GM18508 (cell line): Measurements from ENCODE around the gene EID3.

ENCODE experiments used
- ATAC-seq: cut with Tn5 transposase; IDR thresholded peaks from one replicate; pipeline ENCODE4 v1.9.1; 2021; ENCODE audit warnings: moderate number of reproducible peaks; ENCODE audit not compliant: insufficient read depth, unreplicated experiment

The EID3 gene

GRCh38 chr12:104333692-104334255, 30.2 kb downstream of the EID3 start:
- ATAC-seq = no peak

- ATAC-seq = no peak
Observed at GRCh38 chr12:104334581-104334980, 31.0 kb downstream of the EID3 start.

- ATAC-seq = no peak
Observed at GRCh38 chr12:104336115-104336514, 32.6 kb downstream of the EID3 start.

GRCh38 chr12:104337030-104337558, 33.6 kb downstream of the EID3 start:
- ATAC-seq = no peak

- no peak for ATAC-seq
Observed at GRCh38 chr12:104339663-104340062, 36.1 kb downstream of the EID3 start.

GRCh38 chr12:104340177-104340576, 36.6 kb downstream of the EID3 start:
- no peak for ATAC-seq

GRCh38 chr12:104340925-104341611, 37.5 kb downstream of the EID3 start:
- ATAC-seq = no peak

GRCh38 chr12:104342147-104342546, 38.6 kb downstream of the EID3 start:
- ATAC-seq = no peak

- ATAC-seq = no peak
Observed at GRCh38 chr12:104342635-104343249, 39.2 kb downstream of the EID3 start.

GRCh38 chr12:104344682-104345081, 41.1 kb downstream of the EID3 start:
- no peak for ATAC-seq

GRCh38 chr12:104345234-104346066, 41.9 kb downstream of the EID3 start:
- ATAC-seq = no peak

GRCh38 chr12:104347374-104348075, 44.0 kb downstream of the EID3 start:
- ATAC-seq = no peak

- no peak for ATAC-seq
Observed at GRCh38 chr12:104348283-104348993, 44.9 kb downstream of the EID3 start.

- ATAC-seq = no peak
Observed at GRCh38 chr12:104348994-104349494, 45.5 kb downstream of the EID3 start.

GRCh38 chr12:104350211-104351056, 46.9 kb downstream of the EID3 start:
- ATAC-seq = no peak

GRCh38 chr12:104351057-104351983, 47.8 kb downstream of the EID3 start:
- ATAC-seq = no peak

- ATAC-seq = no peak
Observed at GRCh38 chr12:104352106-104352713, 48.7 kb downstream of the EID3 start.
